ENCODE results near the gene MRPL45.

The MRPL45 gene

DNA sequence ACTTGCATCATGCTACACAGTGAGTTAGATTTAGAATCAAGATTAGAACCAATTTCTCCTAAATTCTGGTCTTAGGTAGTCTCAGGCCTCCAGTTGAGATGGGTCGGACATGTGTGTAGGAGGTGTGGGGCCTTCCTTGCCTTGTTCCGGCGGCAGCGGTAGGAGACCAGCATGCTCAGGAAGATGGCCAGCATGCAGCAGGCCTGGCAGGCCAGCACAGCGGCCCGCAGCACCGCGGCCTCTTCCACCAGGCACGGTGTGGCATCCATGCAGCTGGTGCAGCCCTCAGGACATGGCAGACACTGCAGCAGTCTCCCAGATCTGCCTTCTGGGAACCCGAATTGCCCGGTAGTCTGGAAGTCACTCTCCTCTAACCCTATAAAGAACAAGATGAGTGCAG is 39.9 kb downstream of the MRPL45 start:
- Histone ChIP-seq H2AK5ac (ENCODE audit: low read length) (no peak overlapping the region), H3K18ac (ENCODE audit: low read length) (no peak overlapping the region), H3K79me2 (ENCODE audit: control insufficient read depth, insufficient read depth, low read length) (no peaks in the 10 kb centered on the region), H3K4ac (ENCODE audit: low read depth, low read length) (no peak overlapping the region), H4K5ac (ENCODE audit: low read length) (no peak overlapping the region), H3K79me1 (ENCODE audit: low read length) (no peaks in the 10 kb centered on the region), H3K36me3 (ENCODE audit: control insufficient read depth, insufficient read depth, low read length) (no peaks in the 10 kb centered on the region), H3K4me1 (ENCODE audit: control insufficient read depth, low read depth, low read length) (no peaks in the 10 kb centered on the region), H3K9ac (ENCODE audit: low read length) (no peak overlapping the region), H2BK5ac (ENCODE audit: low read length) (no peak overlapping the region), H3K23ac (ENCODE audit: low read length) (no peak overlapping the region), H3K27me3 (ENCODE audit: insufficient read depth, low read length, poor library complexity) (no peaks in the 10 kb centered on the region), H2BK15ac (replicated peaks; ENCODE audit: low read depth) (no peak overlapping the region), H3K27ac (ENCODE audit: low read depth, low read length) (no peak overlapping the region), H2BK120ac (ENCODE audit: low read depth, low read length) (no peak overlapping the region), H3K4me2 (ENCODE audit: low read length) (no peak overlapping the region), H3K4me3 (ENCODE audit: low read length) (no peak overlapping the region), H4K8ac (ENCODE audit: low read depth, low read length) (no peak overlapping the region), H3K56ac (ENCODE audit: low read length) (no peak overlapping the region)
- DNase-seq, result no peak
- WGBS (ENCODE audit: extremely low coverage, insufficient coverage, low lambda C conversion rate), result no CpG with 5 or more reads among the region's 11 CpGs

- Histone ChIP-seq H3K4ac (ENCODE audit: low read depth, low read length) (no peak overlapping the region), H3K4me3 (ENCODE audit: low read length) (no peak overlapping the region), H3K36me3 (ENCODE audit: control insufficient read depth, insufficient read depth, low read length) (no peaks in the 10 kb centered on the region), H2AK5ac (ENCODE audit: low read length) (no peak overlapping the region), H4K8ac (ENCODE audit: low read depth, low read length) (no peak overlapping the region), H4K5ac (ENCODE audit: low read length) (no peak overlapping the region), H2BK15ac (replicated peaks; ENCODE audit: low read depth) (no peak overlapping the region), H3K23ac (ENCODE audit: low read length) (no peak overlapping the region), H2BK120ac (ENCODE audit: low read depth, low read length) (no peak overlapping the region), H3K27me3 (ENCODE audit: insufficient read depth, low read length, poor library complexity) (no peaks in the 10 kb centered on the region), H2BK5ac (ENCODE audit: low read length) (no peak overlapping the region), H3K4me1 (ENCODE audit: control insufficient read depth, low read depth, low read length) (no peaks in the 10 kb centered on the region), H3K27ac (ENCODE audit: low read depth, low read length) (no peak overlapping the region), H3K18ac (ENCODE audit: low read length) (no peak overlapping the region), H3K79me1 (ENCODE audit: low read length) (no peaks in the 10 kb centered on the region), H3K79me2 (ENCODE audit: control insufficient read depth, insufficient read depth, low read length) (no peaks in the 10 kb centered on the region), H3K4me2 (ENCODE audit: low read length) (no peak overlapping the region), H3K56ac (ENCODE audit: low read length) (no peak overlapping the region), H3K9ac (ENCODE audit: low read length) (no peak overlapping the region)
- WGBS (ENCODE audit: extremely low coverage, insufficient coverage, low lambda C conversion rate), result no CpG with 5 or more reads among the region's 5 CpGs
- DNase-seq, result no peak
Measured at GRCh38 chr17:38338053-38338452, 41.1 kb downstream of the MRPL45 start.

GRCh38 chr17:38338535-38338934 is 41.6 kb downstream of the MRPL45 start:
- Histone ChIP-seq H3K27me3 (ENCODE audit: insufficient read depth, low read length, poor library complexity) (no peaks in the 10 kb centered on the region), H3K36me3 (ENCODE audit: control insufficient read depth, insufficient read depth, low read length) (no peaks in the 10 kb centered on the region), H4K8ac (ENCODE audit: low read depth, low read length) (no peak overlapping the region)

GRCh38 chr17:38339891-38340290 is 42.9 kb downstream of the MRPL45 start:
- H3K4ac ChIP-seq (ENCODE audit: low read depth, low read length), result no peak overlapping the region
- no peaks in the 10 kb centered on the region for H3K36me3 ChIP-seq (ENCODE audit: control insufficient read depth, insufficient read depth, low read length)
- no peak overlapping the region for H2AK5ac ChIP-seq (ENCODE audit: low read length)
- H4K8ac ChIP-seq (ENCODE audit: low read depth, low read length), result no peak overlapping the region
- H3K4me2 ChIP-seq (ENCODE audit: low read length), result no peak overlapping the region
- H2BK15ac ChIP-seq (replicated peaks; ENCODE audit: low read depth), result no peak overlapping the region
- no peak overlapping the region for H4K5ac ChIP-seq (ENCODE audit: low read length)
- H2BK120ac ChIP-seq (ENCODE audit: low read depth, low read length), result no peak overlapping the region
- no peak overlapping the region for H3K56ac ChIP-seq (ENCODE audit: low read length)
- no peak overlapping the region for H3K27ac ChIP-seq (ENCODE audit: low read depth, low read length)
- no peaks in the 10 kb centered on the region for H3K27me3 ChIP-seq (ENCODE audit: insufficient read depth, low read length, poor library complexity)
- no peaks in the 10 kb centered on the region for H3K79me2 ChIP-seq (ENCODE audit: control insufficient read depth, insufficient read depth, low read length)
- H3K23ac ChIP-seq (ENCODE audit: low read length), result no peak overlapping the region
- no peak overlapping the region for H3K4me3 ChIP-seq (ENCODE audit: low read length)
- H3K4me1 ChIP-seq (ENCODE audit: control insufficient read depth, low read depth, low read length), result no peaks in the 10 kb centered on the region
- no peaks in the 10 kb centered on the region for H3K79me1 ChIP-seq (ENCODE audit: low read length)
- no peak overlapping the region for H2BK5ac ChIP-seq (ENCODE audit: low read length)
- no peak for DNase-seq
- H3K18ac ChIP-seq (ENCODE audit: low read length), result no peak overlapping the region
- no peak overlapping the region for H3K9ac ChIP-seq (ENCODE audit: low read length)

More at GRCh38 chr17:38338535-38338934, 41.6 kb downstream of the MRPL45 start:
- WGBS (ENCODE audit: extremely low coverage, insufficient coverage, low lambda C conversion rate), result no CpG with 5 or more reads among the region's 4 CpGs
- H3K79me2 ChIP-seq (ENCODE audit: control insufficient read depth, insufficient read depth, low read length), result no peaks in the 10 kb centered on the region
- H3K4ac ChIP-seq (ENCODE audit: low read depth, low read length), result no peak overlapping the region
- H3K23ac ChIP-seq (ENCODE audit: low read length), result no peak overlapping the region
- H2BK120ac ChIP-seq (ENCODE audit: low read depth, low read length), result no peak overlapping the region
- no peak overlapping the region for H3K56ac ChIP-seq (ENCODE audit: low read length)
- no peak overlapping the region for H3K18ac ChIP-seq (ENCODE audit: low read length)
- no peak for DNase-seq
- H2AK5ac ChIP-seq (ENCODE audit: low read length), result no peak overlapping the region
- H2BK5ac ChIP-seq (ENCODE audit: low read length), result no peak overlapping the region
- H3K27ac ChIP-seq (ENCODE audit: low read depth, low read length), result no peak overlapping the region
- H3K4me2 ChIP-seq (ENCODE audit: low read length), result no peak overlapping the region
- no peak overlapping the region for H4K5ac ChIP-seq (ENCODE audit: low read length)
- H3K9ac ChIP-seq (ENCODE audit: low read length), result no peak overlapping the region
- no peak overlapping the region for H3K4me3 ChIP-seq (ENCODE audit: low read length)
- no peaks in the 10 kb centered on the region for H3K79me1 ChIP-seq (ENCODE audit: low read length)
- H3K4me1 ChIP-seq (ENCODE audit: control insufficient read depth, low read depth, low read length), result no peaks in the 10 kb centered on the region
- no peak overlapping the region for H2BK15ac ChIP-seq (replicated peaks; ENCODE audit: low read depth)

- H3K4me3 ChIP-seq (ENCODE audit: low read length), result no peak overlapping the region
- no peaks in the 10 kb centered on the region for H3K36me3 ChIP-seq (ENCODE audit: control insufficient read depth, insufficient read depth, low read length)
- H3K79me1 ChIP-seq (ENCODE audit: low read length), result no peaks in the 10 kb centered on the region
- H3K56ac ChIP-seq (ENCODE audit: low read length), result no peak overlapping the region
- H3K4me1 ChIP-seq (ENCODE audit: control insufficient read depth, low read depth, low read length), result no peaks in the 10 kb centered on the region
- H4K8ac ChIP-seq (ENCODE audit: low read depth, low read length), result no peak overlapping the region
- H3K27me3 ChIP-seq (ENCODE audit: insufficient read depth, low read length, poor library complexity), result no peaks in the 10 kb centered on the region
- no peak overlapping the region for H3K23ac ChIP-seq (ENCODE audit: low read length)
- H3K27ac ChIP-seq (ENCODE audit: low read depth, low read length), result no peak overlapping the region
- no peak overlapping the region for H3K9ac ChIP-seq (ENCODE audit: low read length)
- H2BK5ac ChIP-seq (ENCODE audit: low read length), result no peak overlapping the region
- H3K79me2 ChIP-seq (ENCODE audit: control insufficient read depth, insufficient read depth, low read length), result no peaks in the 10 kb centered on the region
- no peak overlapping the region for H2BK120ac ChIP-seq (ENCODE audit: low read depth, low read length)
- H3K18ac ChIP-seq (ENCODE audit: low read length), result no peak overlapping the region
- no peak overlapping the region for H2BK15ac ChIP-seq (replicated peaks; ENCODE audit: low read depth)
- no peak overlapping the region for H3K4me2 ChIP-seq (ENCODE audit: low read length)
- H4K5ac ChIP-seq (ENCODE audit: low read length), result no peak overlapping the region
- WGBS (ENCODE audit: extremely low coverage, insufficient coverage, low lambda C conversion rate), result no CpG with 5 or more reads among the region's 5 CpGs
- no peak overlapping the region for H2AK5ac ChIP-seq (ENCODE audit: low read length)
- H3K4ac ChIP-seq (ENCODE audit: low read depth, low read length), result no peak overlapping the region
- DNase-seq, result peak; percentile 66
Measured at GRCh38 chr17:38341035-38341721, 44.2 kb downstream of the MRPL45 start.
